Activated CD8-positive, alpha-beta memory T cell treated with anti-CD3 and anti-CD28 coated beads for 1 hour (primary cell): ENCODE data around the gene HIF1A.
"Not testable (repeated sequence)": the region's sequence is repeated elsewhere in the genome, so short reads cannot be mapped to it uniquely, and the experiment has no call there.

Source experiments
- DNase-seq, 2 donors: peaks; one replicate each; pipeline ENCODE4 v3.0.0-alpha.2; 2020; ENCODE audit warnings: low read depth in 1 of 2; ENCODE audit errors: extremely low read depth in 1 of 2

Gene HIF1A

GRCh38 chr14:61744238-61744637 is 48.9 kb downstream of the HIF1A start:
- no peak for DNase-seq

- DNase-seq = not testable (repeated sequence)
Measured at GRCh38 chr14:61746346-61746745, 51.0 kb downstream of the HIF1A start.

- no peak for DNase-seq
Measured at GRCh38 chr14:61746881-61747280, 51.6 kb downstream of the HIF1A start.

GRCh38 chr14:61747342-61747741 is 52.0 kb downstream of the HIF1A start:
- no peak for DNase-seq

- no peak for DNase-seq
Measured at GRCh38 chr14:61749264-61749663, 54.0 kb downstream of the HIF1A start.

- DNase-seq = no peak
Measured at GRCh38 chr14:61749867-61750266, 54.6 kb downstream of the HIF1A start.

- peak; percentile 27 to 65 for DNase-seq
Measured at GRCh38 chr14:61750708-61751474, 55.6 kb downstream of the HIF1A start.

GRCh38 chr14:61751475-61751989 is 56.2 kb downstream of the HIF1A start:
- no peak for DNase-seq

GRCh38 chr14:61752626-61753025 is 57.3 kb downstream of the HIF1A start:
- no peak for DNase-seq

GRCh38 chr14:61753631-61754030 is 58.3 kb downstream of the HIF1A start:
- no peak for DNase-seq

GRCh38 chr14:61754627-61755381 is 59.5 kb downstream of the HIF1A start:
- no peak for DNase-seq

- DNase-seq = not testable (repeated sequence)
Measured at GRCh38 chr14:61755382-61755742, 60.0 kb downstream of the HIF1A start.

- no peak for DNase-seq
Measured at GRCh38 chr14:61756135-61756534, 60.8 kb downstream of the HIF1A start.

GRCh38 chr14:61759878-61760277 is 64.6 kb downstream of the HIF1A start:
- DNase-seq = no peak

- no peak for DNase-seq
Measured at GRCh38 chr14:61761557-61761956, 66.2 kb downstream of the HIF1A start.

GRCh38 chr14:61761959-61762786 is 66.9 kb downstream of the HIF1A start, which contains the start of gene SNAPC1:
Gene SNAPC1, plus strand, starts transcription at chr14:61762420. Its CDS starts 41 bp downstream, at chr14:61762461.
- DNase-seq = peak; percentile 95 to 96

GRCh38 chr14:61764342-61765122 is 69.2 kb downstream of the HIF1A start:
- DNase-seq = no peak

- DNase-seq = no peak
Measured at GRCh38 chr14:61765225-61765943, 70.1 kb downstream of the HIF1A start.

GRCh38 chr14:61766151-61766550 is 70.8 kb downstream of the HIF1A start:
- no peak for DNase-seq

- no peak for DNase-seq
Measured at GRCh38 chr14:61768240-61768639, 72.9 kb downstream of the HIF1A start.
